Activated CD4-positive, CD25-positive, alpha-beta regulatory T cell treated with anti-CD3 and anti-CD28 coated beads, Interleukin-2, amount 50 U/mL, for 72 hours (primary cell): ENCODE results near the gene FHIT.

Experiments used
- DNase-seq: peaks from one replicate; pipeline ENCODE4 v3.0.0; 2021

The FHIT gene

DNA sequence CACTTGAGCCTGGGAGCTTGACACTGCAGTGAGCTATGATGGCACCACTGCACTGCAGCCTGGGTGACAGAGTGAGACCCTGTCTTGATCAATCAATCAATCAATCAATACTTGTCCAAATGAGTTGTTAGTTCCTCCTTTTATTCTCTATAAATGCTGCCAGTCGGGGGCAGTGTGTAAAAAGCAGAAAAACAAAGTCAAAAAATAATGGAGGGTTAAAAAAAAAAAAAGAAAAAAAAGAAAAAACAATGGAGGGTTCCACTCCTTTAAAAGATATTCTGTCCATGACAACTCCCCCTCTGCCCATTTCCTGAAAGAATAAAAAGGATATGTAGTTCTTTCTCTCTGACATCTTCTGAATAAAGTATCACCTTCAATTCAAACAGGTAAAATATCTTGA is 1068.6 kb downstream of the FHIT start:
- DNase-seq: no peak

DNA sequence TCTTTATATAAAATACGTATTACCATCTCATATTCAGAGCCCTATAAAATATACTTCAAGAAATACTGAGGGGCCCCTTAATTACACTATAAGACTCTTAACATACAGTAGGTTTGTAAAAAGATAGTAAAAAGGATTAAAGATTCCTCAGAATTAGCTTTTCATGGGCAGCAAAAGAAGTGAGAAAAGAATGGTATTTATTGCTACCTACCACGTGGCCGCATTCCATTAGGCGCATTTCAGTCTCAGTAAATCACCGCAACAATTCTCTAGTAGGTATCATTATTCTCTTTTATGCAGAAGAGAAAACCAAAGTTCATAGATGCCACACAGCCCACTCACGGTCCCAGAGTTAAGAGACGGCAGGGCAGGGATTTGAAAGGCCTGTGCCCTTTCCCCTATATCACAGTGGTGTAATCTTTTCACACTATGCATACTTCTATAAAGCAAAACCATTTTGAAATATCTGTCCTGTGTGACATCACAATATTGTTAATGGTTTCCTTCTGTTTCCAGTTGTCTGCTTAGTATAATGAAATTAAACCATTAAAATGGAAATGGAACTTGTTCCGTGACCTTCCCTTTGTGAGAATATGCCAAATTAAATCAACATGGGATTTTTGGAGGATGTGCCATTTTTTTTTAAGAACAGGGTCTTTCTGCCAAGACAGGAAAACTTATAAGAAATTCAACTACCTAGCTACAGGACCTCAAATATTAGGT is 1072.2 kb downstream of the FHIT start:
- DNase-seq: no peak

DNA sequence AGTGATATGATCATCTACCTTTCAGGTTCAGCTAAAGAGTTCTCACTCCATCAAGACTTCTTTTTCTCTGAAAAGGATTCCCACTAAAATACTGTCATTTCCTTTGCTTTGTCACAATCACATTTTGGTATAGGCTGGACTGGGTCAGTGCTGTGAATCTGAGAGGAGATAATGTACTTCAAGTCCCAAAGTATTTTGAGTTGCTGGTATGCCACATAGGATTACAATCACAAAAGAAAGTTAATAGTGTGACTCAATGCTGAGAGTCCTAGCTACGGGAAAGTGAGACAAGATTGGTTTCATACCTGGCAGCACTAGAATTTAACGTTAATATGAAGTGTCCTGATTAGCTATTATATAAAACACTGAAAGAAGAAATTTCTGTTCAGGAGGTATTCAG is 1073.5 kb downstream of the FHIT start:
- DNase-seq: no peak

DNA sequence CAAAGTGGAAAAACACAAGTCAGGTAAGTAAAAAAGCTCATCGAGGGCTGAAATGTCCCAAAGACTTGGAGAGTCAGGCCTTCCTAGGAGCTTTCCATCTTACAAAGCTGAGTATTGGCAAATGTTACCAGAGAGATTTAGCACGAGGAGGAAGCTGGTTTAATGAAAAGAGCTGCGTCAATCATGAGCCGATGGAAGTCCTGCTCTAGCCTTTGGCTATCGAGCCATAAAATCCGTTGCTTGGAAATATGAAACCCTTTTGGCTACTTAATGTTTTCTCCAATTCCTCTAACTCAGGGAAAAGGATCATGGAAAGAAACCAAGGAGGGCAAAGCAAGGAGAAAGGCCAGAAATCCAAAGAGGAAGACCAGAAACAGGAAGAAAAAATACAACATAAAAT is 1074.6 kb downstream of the FHIT start:
- DNase-seq: no peak

DNA sequence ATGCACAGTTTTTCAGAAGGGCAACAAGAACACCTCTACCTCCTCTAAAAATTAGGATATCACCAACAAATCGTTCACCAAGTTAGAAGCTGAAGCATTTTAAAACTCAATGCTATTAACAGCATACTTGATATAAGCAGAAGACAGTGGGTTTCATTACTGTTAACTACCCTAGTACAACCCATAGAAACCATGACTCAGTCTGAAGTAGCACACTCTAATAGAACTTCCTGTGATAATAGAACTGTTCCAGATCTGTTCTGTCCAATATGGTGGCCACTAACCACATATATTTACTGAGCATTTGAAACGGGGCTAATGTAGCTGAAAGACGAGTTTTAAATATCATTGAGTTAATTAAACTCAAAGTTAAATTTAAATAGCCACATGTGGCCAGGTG is 1075.6 kb downstream of the FHIT start:
- DNase-seq: no peak

DNA sequence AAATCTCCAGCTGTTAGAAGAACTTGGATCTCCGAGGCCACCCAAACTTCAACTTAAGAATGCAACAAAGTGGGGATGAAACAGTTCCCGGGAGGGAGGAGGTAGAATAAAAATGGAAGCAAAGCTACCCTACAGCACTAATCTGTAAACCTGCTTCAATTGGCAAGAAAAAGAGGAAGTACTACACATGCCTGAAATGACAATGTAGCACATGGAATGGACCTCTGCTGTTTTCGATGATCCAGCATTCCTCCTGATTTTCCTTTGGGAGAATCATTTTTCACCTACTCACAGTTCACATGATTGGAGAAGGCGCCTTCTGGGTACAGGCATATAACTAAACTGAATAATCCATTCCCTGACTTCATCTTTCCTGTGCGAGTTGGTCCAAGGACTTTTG is 1081.5 kb downstream of the FHIT start:
- no peak for DNase-seq

DNA sequence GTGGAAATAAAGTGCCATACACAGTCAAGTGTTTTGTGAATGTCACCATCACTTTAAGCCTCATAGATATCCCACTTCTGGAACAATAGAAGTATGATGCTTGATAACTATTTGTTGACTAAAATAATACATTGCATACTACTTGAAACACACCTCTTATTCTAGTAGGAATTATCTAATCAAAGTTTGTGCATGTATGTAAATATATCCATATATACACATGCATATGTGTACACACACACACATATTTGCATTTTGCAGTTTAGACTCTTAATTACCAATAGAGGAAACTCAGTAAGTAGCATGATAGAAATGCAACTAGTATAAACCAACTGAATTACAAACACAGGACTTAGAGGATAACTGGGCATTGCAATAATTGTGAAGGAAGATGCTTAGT is 1084.1 kb downstream of the FHIT start:
- DNase-seq: no peak

DNA sequence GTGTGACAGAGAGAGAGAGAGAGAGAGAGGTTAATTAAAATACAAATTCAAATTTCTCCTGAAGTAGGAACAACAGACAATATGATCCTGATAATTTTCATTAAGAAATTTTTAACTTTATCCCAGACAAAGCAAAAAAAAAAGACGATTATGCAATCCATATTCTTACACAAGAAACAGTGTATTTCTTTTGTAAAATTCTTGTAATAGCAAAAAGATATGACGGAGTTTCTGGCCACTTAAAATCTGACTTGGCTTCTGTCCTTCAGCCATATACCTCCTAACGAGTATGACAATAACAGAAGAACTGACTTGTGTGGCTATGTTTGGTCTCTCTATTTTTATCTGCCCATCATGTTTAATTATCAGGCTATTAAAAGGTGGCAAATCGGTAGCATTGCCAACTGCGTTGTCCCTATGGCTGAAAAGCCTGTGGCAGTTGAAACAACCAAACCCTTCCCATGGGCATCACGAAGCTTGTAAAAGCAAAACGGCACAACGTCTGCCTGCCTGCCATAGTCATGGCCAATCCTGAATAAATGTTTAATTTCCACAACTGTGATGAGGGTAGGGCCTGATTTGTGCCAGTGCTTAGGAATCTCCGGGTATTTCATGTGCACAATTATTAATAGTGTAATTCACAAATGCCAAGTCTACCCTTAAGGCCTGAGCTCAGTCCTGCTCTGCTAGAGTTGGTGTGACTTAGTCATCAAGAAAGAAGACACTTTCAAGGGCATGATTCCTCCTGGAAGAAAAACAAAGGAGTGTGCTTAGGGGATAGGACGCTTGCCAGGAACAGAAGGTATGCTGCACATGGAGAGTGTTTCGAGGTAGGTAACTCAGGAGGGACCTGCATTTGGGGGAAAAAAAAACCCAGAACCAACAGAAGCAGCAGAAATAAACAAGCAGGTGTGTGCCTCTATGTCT is 1090.2 kb downstream of the FHIT start:
- DNase-seq: no peak

DNA sequence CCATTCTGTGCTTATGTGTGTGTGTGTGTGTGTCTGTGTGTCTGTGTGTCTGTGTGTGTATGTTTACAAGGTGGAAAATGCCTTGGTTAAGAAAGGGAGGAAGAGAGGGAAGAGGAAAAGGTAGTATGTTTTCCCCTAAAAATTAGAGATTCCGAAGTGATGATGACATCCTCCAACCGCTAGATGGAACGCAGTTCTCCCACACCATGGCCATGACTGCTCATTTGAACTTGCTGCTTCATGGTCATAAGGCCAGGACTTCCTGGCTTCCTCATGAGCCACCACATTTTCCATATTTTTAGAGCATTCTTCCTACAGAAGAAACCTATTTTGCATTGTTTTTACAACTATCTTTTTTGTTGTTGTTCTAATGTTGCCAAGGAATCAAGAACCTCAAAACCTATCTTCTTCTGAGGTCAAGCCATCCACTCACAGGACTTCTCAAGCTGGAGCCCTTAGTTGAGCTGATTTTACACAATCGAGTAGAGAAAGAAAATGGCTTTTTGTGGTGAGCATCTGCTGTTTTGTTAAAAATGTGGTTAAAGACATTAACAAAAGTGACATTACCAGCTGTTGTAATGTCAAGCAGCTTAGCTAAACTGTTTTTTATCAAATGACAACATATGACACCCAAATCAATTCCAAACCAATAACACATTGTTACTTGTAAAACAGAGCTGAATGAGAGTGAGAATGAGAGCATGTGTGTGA is 1091.0 kb downstream of the FHIT start:
- no peak for DNase-seq

DNA sequence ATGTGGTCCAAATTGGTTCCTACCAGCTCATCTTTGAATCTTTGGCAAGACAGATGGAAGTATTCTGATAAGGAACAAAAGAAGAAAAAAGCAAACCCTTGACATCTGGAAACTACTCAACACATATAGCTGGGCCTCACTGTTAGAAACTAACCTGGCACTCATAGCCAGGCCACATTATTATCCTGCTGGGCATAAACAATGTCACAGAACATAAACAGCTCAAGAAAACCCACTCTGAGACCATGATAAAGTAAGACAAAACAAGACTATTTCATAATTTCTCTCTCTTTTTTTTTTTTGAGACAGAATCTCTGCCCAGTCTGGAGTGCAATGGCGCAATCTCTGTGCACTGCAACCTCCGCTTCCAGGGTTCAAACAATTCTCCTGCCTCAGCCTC is 1093.2 kb downstream of the FHIT start:
- no peak for DNase-seq

DNA sequence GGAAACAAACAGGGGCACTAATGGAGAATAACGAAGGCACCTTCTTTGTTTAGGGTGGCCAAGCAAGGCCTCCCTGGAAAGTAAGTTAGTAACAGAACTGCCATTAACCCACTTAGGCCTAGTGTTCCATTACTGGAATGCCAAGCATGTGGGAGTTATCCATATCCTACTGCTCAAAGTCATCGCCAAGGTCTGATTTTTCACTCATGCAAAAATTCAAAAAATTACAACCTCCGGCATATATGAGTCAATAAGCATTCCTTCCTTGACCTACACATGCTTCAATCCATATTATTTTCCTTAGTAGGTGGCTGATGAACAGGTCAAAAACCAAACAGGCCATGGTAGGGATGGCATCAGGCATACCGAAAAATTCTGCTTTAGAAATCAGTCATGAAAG is 1097.2 kb downstream of the FHIT start:
- no peak for DNase-seq

DNA sequence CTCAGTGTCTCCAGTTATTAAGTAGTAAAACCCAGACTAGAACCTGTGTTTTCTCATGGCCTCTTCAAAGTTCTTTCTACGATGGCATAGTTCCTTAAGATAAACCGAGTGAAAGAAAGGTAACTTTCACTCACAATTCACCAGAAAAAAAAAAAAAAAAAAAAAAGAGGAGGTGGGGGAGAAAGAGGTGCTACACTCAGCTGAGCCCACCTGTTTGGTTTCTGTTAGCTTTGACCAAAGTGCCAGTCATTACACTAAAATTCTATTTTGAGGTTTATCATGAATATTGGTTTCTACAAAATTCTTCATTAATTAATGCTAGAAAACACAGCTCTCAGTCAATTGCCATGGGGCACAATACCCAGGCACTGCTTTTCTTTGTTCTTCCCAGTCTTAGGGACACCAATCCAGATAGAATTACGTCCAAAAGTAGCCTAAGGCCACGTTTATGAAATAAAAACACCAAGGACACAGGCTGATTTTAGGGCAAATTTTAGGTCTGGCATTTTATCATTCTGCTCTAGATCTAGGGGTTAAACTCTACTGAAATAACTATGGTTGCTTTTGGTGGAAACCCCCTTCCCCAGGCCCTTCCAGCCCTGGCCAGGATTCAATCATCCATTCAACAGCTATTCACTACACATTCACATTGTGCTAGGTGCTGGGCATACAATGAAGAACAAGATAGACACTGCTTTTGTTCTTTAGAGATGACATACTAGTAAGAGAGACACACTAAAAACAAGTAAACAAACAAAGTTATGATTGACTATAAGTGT is 1097.8 kb downstream of the FHIT start:
- no peak for DNase-seq

DNA sequence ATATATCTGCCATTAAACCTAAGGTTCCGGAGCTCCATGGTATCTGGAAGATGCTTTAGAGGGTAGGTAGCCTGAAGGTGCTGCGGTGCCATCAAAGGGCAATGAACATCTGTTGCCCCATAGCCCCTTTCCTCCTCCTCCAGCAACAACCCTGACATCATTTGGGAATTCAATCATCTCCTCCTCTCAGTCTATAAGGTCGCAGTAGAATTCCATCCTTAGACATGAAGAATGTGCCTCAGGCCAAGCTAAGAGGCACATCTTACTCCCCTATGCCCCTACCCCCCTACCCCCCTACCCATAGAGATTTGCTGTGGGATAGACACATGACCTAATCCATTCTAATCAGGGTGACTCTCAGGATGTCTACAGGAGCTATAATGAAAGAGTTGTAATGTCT is 1101.8 kb downstream of the FHIT start:
- DNase-seq: no peak

DNA sequence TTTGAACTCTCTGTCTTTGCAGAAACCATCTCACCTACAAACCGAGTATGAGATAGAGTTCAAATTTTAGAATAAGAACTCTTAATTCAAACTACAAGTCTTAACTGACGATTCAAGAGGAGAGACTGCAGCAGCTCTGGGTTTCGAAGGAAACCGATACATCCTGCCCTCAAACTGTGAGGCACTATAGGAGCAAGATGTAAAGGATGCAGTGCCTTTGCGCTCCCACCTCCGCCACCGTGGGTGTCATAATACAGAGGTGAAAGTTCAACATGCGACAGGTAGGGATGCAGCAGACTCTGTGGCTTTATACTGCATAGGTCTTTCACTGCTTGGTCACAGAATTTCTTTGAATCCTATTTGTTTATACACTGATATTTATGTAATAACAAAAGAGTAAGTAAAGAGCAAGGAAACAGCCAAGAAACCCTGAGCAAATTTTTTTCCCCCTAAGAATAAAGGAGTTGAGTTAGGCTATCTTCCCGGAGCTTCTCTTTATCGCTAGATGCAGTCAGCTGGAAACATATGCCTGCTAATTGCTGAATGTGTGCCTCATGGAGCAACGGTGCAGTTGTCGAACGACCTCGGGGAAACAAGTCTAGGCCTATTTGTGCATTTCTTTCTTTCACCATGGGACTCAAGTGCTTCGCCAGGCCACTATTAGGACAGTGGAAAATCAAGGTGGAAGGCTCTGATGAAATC is 1103.9 kb downstream of the FHIT start:
- DNase-seq: no peak

DNA sequence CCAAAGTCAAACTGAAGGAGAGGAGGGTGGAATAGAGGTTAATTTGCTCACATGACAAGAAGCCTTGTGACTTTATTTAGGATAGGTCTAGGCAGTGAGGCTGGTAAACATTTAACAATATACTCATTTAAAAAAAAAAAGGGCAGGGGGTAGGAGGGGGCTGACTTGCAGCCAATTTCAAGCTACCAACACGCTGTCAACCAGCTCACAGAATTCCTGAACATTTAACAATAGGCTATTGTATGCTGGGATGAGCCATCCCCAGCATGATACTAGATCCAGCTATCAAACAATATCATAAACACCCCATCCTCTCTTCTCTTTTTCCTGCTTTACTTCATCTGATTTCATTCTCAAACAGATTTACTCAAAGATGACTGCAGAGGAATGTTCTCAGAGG is 1105.1 kb downstream of the FHIT start:
- no peak for DNase-seq

DNA sequence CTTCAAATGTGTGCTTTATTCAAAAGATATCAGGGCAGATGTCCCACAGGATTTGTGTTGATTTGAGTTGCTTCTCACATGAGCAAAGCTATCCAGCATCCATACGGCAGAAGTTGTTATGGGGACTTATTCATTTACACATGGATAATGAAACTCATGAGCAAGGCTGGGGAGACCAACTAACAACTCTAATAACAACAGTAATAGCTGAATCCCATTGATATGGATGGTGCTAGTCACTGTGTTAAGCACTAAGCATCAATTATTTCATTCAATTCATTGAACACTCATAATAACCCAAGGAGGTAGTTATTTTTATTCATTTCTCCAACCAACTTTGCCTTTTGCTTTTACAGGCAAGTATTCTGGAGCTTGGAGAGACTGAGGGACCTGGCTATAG is 1107.2 kb downstream of the FHIT start:
- no peak for DNase-seq

DNA sequence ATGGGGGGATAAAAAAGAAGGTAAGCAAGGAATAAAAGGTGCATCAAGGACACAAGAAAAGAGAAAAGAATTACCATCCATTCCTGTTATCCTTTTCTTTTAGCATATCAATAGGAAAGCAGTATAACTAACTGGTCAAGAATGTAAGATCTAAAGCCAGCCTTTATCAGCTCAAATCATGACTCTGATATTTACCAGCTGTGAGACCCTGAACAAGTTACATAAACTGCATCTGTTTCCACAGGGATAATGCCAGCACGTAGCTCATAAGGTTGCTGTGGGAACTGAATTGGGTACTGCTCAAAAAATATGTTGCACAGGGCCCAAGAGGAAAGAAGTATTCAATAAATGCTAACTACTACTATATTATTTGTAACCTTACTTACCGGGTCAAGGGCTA is 1109.2 kb downstream of the FHIT start:
- DNase-seq: no peak

DNA sequence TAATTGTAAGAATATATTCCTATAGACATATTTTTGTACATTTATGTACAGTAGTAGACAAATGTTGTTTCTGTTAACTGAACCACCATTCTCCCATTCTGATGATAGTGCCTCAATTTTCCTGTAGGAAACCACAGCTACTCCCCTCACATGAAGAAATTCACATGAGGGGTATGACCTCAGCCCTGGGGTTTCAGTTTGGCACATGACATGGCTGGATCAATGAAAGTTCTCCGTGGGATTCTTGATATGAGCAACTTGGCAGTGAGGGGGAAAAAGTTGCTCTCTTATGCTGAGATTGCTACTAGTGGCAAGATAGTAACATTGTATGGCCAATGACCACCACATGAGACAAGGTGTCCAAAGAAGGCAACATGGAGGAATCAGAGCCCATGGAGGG is 1111.1 kb downstream of the FHIT start:
- DNase-seq: no peak

DNA sequence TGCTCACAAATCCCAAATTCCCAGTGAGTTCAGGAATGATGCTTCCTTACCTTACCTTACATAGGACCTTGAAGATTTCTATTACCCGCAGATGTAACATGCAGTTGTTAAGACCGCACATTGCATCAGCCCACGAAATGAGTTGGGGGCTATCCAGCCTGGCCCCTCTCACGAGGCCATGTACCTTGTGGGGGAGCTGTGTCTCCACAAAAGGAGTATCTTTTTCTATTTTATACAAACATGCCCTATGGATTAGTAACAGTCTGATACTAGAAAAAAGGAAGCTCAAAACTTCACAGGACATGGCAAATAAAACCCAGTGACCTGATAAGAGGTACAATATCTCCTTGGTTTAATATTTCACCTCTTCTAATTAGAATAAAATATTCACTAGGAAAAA is 1114.7 kb downstream of the FHIT start:
- no peak for DNase-seq

DNA sequence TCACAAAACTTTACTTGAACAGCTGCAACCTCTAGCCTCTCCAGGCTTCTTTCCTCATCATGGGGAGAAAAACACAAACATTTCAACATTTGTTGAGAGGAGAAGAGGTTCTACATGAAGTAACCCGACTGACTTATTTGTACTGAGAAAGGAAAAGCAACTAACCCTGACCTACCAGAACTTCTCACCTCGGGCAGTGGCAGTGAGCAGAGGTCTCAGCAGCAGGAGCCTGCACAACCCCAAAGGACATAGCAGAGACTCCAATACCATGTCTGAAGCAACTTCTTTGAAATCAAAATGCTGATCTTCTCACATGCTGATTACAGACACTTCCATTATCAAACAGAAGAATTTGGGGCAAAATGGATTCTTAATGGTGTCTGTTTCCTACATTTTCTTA is 1115.8 kb downstream of the FHIT start:
- DNase-seq: no peak

DNA sequence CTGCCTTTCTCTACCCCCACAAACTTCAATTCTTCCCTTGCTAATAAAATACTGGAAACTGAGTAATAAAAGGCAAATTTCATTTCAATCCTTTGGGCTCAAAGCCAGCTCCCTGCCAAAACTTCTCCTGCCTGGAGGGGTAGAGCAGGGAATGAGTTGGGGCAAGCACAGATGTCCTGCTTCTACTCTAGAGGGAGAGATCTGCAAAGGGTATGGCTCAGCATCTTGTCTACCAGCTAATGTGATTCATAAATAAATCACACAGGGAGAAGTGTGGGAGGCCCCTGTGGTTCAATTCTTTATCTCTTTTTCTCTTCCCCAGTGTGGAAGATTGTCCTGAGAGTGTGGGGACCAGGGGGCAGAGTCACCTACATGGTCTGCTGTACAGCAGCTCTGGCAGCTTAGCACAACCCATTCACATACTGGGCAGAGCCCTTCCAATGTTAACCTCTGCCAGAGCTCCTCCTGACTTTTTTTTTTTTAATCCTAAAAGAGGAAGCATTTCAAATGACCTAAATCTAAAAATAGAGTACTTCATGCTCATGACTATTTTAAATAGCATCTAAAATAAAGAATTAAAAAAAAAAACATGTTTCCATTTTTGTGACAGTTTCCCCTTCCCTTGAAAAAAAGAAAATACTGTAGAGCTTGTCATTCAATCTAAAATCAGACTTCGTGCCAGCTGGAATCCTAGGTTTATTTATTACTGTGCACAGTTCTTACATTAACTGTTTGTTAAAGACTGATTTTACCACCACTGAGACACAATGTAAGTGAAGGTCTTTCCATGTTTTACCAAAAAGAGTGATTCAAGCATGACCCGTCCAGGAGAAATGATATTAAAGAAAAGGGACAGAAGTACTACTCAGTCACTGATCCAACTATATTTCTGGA is 1117.7 kb downstream of the FHIT start:
- DNase-seq: no peak
